NCI-H2171 (cell line): ENCODE results near the gene PITPNM2.

Experiments used
- DNase-seq: peaks from one replicate; lab custom pipeline; 2025; lab: John Stamatoyannopoulos, UW

PITPNM2 gene

DNA sequence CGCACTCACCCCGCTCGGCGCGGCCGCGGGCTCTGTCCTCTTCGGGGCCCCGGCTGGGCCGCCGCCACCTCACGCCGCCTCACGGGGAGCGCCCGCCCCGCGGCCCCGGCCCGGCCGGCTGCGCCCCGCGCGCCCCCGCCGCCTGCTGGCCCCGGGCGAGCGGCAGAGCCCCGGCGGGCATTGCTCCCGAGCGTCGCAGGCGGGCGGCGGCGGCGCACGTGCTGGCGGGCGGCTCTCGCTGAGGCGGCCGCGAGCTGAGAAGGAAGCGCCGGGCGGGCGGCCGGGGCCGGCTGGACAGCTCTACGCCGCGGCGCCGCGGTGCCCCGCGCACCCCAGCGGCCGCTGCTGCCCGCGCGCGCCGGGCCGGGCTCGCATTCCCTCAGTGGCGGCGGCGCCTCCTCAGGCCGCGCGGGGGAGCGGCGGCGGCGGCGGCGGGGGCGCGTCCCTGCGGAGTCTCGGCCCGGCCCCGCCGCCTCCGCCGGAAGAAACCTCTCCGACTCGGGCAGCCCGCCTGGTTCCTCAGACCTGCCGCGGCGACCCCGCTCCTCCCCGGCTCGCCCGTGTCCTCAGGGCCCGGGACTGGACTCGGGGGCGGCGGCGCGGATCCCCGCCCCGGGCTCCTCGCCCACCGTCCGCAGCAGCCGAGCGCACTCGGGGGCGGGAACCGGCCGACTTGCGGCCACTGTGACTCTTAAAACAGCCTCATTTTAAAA is at the start of gene PITPNM2:
Gene PITPNM2 (minus strand): TSS at position 347 of the 713 bp plus-strand sequence. CDS start 116,500 bp downstream, outside the sequence.
- DNase-seq, result peak; percentile 32

DNA sequence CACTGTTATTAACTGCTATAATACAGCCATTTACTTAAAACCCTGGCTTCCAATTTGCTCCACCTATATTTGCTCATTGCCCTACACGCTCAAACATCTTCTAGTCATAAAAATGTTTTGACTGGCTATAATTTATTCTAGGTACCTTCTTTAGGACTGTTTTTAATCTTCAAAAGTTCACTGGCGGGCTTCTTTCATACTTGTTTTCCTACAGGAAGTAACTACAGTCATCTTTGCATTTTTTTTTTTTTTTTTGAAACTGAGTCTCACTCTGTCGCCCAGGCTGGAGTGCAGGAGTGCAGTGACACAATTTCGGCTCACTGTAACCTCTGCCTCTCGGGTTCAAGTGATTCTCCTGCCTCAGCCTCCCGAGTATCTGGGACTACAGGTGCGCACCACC is 49.5 kb upstream of the PITPNM2 start:
- DNase-seq, result no peak

DNA sequence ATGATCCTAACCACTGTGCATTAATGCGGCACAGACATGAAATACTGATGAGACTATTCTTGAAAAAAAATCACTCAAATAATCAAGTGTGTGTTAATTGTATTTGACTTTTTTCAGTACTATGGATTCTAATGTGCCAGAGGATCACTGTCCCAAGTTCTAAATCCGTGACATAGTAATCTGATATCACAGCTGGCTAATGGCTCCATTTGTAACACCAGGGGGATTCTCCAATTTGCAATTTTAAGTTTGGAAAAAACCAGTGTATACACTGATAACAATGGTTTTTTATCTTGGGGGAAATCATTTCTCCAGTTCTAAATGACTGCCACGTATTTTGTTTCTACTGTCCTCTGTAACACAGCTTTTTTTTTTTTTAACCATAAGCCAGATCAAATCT is 49.0 kb upstream of the PITPNM2 start:
- DNase-seq, result no peak

DNA sequence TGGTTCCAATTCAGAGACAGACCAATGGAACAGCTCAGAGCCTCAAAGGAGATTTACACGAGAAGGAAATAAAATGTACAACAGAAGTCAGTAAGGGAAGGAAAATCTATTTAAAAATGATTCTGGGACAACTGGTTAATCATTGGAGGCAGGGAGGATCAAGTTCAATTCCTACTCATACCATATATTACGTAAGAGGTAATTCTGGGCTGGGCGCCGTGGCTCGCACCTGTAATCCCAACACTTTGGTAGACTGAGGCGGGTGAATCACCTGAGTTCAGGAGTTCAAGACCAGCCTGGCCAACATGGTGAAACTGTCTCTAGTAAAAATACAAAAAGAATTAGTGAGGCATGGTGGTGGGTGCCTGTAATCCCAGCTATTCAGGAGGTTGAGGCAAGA is 36.7 kb upstream of the PITPNM2 start:
- DNase-seq, result no peak

DNA sequence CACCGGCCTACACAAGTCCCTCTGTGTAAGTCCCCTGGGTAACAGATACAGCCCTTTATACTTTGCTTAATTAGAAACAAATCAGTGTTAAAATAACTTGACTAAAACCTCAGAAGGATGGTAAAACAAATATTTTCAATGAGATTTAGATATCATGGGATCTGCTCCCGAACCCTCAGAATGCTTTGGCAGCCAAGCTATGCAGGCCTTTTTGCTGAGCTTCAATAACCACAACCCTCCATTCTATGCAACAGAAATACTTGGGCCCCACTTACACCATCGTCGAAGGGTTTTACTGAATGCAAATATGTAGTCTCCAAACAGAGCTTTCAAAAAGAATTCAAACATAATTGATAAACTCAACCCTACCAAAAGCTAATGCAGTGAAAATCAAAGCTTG is 29.3 kb upstream of the PITPNM2 start:
- no peak for DNase-seq

DNA sequence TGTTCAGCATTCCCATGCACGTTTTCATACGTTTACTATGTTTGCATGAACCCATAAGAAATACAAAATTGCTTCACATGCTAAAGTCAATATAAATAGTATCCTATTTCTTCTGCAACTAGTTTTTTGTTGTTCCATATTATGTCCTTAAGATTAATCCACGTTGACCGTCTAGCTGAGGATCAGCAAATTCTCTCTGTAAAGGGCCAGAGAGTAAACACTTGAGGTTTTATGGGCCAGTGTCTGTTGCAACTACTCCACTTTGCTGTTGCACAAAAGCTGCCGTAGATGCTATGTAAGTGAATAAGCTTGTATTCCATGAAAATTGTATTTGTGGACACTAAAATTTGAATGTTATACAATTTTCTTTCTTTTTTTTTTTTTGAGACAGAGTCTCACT is 21.1 kb upstream of the PITPNM2 start:
- no peak for DNase-seq

DNA sequence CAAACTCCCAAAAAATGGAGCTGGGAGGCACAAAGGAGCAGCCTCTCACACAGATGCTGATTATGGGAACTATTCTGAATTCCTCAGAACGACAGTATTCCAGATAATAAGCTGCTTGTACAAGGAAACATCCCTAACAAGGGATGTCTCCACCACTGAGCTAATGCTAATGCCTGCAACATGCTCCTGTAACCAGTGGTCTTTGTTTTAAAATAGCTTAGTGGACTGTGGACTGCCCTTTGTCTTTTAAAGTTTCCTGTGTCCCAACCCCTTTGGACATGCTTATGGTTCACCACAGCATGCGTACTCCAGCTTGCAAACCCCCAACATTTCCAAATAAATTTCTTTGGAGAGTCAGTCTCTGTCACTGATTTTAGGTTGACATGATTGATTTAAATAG is 16.4 kb upstream of the PITPNM2 start:
- DNase-seq, result no peak

DNA sequence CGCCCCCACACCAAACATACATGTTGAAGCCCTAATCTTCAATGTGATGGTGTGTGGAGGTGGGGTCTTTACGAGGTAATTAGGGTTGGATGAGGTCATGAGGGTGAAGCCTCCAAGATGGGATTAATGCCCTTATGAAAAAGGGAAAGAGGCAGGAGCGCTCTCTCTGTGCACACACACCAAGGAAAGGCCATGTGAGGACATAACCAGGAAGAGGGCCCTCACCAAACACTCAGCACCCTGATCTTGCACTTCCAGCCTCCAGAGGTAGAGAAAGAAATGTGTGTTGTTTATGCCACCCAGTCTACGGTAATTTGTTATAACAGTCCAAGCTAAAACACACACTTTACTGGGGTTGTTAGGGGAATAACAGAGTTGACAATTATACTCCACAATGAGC is 14.6 kb upstream of the PITPNM2 start:
- DNase-seq, result no peak

DNA sequence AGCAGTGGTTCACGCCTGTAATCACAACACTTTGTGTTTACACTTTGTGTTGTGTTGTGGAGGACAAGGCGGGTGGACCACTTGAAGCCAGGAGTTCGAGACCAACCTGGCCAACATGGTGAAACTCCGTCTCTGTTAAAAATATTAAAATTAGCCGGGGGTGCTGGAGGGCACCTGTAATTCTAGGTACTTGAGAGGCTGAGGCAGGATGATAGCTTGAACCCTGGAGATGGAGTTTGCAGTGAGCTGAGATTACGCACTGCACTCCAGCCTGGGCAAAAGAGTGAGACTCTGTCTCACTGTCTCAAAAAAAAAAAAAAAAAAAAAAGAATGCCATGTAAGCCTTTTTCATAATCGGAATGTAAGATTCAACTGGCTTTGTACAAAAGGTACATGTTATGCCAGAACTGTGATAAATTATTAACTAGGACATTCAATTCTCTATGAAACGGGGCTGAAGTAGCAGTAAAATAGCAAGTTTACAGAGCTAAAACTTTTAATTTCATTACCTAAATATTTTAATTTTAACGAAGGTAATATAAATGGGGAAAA is 13.9 kb upstream of the PITPNM2 start:
- no peak for DNase-seq

DNA sequence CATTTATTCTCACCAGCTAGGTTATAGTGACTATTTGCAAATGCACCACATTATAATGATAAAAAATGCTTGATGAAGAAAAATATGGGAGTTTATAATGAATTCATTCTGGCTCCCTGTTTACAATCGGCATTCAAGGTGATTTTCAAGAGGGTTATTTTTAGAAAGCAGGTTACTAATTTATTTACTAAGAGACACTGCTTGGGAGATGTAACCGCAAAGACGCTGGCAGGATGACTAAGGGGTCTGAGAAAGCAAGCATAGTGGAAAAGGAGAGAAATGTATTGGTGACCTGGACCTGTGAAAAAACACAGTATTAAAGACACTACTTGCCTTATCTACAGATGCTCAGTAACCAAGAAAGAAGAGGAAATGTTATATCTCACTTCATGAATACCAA is 13.3 kb upstream of the PITPNM2 start:
- no peak for DNase-seq

DNA sequence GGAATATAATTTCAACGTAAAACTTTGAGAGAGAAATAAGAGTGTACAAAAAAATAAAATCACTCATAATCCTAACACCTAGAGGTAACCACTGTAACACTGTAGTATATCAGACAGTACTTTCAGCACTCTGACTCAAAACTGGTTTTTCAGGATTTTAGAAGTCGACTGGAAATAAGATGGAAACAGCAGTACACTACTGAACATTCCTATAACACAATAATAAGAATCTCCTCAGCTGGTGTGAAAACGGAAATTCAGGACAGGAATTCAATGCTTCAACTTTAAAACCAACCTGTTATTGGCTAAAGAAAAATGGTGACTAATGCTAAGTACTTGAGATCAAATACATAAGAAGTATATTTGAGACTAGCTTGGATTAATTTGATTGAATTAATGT is 12.3 kb upstream of the PITPNM2 start:
- DNase-seq, result no peak

DNA sequence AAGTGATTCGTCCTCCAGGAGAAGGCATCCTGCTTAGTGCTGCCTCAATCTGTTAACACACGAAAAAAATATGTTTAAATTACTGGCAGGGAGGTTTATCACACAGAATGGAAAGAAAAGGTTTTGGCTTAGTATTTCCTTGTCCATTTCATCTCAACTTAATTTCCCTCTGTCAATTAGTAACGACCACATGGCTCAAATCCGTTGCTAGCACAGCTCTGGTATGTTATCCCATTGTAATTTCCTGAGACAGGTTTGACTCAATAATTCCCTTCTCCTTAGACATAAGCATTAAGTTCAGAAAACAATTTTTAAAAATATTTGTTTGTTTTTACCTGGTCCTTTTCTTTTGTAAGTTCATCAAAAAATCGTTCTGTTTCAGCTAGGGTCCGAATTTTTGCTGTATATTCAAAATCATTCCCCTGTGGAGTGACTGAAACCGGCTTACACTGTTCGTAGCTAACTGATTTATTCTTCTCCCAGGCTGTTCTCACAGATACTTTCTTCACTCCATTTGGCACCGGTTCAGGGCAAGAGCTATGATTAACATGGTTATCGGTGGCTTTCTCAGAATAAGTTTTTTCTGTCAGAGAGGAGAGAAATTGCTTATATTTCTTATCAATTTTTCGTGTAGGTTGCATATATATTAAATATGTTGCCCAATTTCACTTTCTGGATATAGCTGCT is 10.1 kb upstream of the PITPNM2 start:
- DNase-seq, result no peak

DNA sequence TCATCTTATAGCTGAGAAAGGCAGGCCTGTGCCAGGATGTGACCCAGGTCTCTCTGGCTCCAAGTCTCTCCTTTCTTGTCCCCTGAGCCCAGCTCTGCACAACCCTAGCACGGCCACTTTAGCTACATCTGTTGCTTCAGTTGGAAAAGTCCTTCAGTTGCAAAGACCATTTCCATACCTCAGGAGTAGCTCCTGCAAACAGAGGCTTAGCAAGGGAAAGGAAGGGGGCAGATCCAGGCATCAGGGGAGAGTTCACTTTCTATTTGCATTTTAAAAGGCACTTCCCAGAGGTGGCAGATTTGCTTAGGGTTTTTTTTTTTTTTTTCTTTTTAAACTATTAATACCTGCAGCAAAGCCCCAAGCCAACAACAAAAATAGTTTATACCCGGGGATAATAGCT is 3.0 kb upstream of the PITPNM2 start:
- no peak for DNase-seq

DNA sequence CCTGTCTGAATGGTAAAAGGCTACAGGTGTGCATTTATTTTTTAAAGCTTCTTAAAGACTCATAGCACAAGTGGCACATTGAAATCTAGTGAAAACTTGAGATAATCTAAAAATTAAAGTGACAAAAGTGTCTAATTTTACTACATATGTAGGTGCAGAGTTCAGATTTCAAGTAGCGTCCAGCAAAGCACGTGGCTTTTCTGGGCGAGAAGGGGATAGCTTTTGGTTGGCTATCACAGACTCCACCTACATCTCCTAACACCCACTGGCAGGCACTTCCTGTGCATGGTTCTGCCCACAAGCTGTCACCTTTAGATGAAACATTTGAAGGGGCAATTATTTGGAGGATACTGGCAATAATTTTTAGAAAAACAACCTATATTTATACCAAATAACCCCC is 1.9 kb upstream of the PITPNM2 start:
- DNase-seq, result no peak

DNA sequence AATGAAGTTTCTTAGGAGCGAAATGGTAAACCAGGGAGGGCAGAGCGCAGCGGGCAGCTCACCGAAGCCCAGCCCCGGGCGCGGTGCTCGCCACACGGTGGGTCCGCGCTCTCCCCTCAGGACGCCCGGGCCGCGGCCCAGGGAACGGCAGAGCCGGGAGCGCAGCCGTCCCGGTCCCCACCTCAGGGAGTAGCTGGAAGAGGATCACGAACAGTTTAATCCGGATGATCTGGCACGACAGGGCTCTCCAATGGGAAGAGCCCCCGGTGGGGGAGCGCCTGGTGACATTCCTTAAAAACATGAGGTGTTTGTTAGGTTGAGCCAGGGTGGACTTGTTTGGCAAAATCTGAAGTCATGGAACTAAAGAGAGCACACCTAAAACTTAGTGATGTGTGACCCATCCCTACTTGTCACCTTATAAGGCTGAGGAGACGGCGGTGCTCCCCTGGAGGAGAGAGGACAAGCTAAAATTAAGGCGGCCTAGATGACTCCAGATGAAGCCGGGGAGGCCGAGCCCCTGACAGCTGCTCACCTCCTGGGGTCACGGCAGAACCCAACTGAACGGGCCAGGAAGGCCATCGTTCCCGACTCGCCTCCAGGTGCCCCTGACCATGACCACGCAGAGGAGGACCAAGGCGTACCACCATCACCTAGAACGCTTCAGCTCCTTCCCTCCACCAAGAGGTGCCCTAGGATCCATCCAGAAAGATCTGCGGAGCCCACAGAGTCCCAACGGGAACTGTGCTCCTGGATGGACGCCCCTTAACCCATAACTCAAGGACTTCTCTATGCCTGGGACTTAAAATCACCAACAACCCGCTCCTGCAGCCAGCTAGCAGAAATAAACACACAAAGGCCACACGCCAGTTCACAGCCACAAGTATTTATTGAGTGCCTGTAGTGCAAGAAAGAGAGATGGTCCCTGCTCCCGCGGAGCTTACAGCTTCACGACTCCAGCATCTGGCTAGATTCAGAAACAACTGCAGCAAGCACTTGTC is 866 bp upstream of the PITPNM2 start:
- no peak for DNase-seq

DNA sequence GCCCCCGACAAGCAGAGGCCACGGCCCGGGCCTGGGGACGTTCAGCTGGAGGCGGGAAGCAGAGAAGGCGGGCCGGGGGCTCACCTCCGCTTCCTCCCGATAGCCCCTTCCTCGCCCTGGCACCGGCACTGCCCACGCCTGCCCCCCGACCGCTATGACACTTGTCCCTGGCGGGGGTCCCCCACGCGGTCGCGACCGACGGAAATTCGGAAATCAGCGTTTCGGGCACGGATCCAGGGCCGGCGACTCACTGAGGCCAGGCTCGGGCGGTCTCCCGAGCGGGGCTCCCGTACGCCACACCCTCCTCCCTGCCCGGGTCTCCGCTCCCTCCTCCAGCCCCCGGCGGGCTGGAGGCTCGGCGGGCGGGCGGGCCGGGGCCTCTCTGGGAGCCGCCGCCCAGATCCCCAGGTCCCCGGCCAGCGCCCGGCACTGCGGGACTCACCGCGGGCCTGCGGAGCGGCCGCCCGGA is 581 bp downstream of the PITPNM2 start:
- DNase-seq, result no peak

DNA sequence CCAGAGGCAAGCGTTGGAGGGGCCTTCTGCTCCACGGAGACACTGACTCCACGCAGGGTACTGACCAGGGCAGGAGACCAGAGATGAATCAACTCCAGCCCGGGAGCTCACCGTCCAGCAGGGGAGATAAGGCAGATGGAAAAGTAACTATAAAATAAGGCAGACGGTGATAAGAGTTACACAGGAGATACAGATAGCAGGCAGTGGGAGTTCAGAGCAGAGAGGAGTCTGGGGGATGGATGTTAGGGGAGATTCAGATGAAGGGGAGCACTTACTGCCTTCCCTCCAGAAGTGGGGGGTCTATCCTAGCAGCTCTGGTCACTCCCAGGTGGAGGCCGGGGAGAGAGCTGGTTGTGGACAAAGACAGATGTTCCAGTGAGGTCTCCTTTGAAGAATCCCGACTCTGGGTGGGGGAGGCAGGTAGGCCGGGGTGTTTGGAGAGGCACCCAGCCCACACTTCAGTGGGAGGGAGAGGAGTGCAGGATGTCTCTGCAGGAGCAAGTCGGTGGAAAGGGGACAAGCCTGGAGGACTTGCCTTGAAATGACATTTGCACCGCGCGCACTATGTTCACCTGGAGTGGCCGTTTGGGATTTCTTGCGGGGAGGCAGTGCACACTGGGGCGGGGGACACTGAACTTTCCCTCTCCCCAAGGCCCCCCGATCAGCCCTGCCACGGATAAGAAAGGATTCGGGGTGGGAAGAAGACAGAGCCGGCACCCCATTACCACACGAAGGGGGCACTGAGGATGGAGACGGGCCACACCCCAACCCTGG is 1.2 kb downstream of the PITPNM2 start:
- DNase-seq, result no peak

DNA sequence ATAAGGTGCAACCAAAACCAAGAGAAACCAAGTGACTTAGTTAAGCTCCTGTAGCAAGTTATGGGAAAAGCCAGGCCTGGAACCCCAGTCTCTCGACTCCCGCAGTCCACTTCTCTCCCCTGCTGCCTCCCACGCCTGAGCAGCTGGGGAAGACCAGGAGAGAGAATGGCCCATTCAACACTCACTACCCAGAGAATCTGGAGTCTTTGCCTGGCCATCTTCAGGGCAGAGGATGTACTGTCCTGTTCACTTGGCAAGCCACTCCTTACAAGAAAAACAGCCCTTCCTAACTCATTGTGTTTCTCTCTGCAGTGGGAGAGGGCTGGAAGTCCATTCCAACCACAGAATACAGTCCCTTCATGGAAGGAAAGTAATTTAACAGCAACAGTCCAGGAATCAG is 1.8 kb downstream of the PITPNM2 start:
- DNase-seq, result no peak

DNA sequence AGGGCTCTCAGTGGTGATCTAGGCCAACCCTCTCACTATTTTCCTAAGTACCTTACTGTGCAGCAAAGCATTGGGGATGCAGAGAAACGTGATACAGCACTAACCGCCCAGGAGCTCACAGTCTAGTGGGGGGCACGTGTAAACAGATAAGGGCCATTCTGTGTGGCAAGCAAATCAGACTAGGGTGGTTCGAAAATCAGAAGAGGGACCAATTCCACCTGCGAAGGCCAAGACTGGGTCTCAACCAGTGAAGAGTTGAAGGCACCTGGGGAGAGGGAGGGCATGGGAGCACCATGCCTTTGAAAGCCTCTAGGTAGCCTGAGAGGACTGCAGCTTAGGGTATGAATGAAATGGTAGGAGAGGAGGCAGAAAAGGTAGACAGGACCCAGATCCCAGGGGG is 2.2 kb downstream of the PITPNM2 start:
- no peak for DNase-seq

DNA sequence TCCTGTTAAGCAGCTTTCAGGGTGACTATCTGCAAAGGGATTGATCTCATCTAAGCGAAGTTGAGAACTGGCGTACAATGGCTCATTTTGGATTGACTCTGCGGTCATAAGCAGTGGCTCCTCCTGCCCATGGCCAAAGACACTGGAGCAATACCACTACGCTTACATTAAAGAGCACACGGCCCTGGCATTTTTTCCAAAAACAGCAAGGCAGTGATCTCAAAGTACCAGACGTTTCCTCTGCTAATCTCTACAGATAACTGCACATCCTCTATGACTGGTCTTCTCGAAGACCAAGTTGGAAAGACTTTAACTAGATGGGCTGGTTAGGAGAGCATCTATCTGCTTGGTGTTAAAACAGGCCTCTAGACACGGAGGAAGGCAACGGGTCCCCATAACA is 2.7 kb downstream of the PITPNM2 start:
- DNase-seq, result no peak

DNA sequence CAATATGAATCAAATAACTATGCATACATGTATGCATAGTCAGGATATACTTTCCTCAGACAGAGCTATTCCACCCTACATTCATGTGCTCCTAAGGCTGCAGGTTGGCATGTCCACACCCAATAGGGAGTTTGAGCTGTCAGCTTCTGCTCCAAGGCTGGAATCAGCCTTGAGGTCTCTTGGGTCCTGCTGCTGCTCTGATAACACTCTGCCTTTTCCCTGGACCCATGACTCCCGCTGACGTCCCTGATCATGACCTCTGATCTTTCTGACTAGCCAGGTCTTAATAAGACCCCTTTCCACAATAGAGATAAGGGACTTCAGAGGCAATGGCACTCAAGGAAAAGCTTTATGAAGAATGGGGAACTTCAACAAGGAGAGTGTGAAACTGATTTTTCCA is 5.7 kb downstream of the PITPNM2 start:
- DNase-seq, result no peak
